ENCODE results near the gene HSFX1.

GRCh38 chrX:149804102-149804501, 30.2 kb downstream of the HSFX1 start:
- TF ChIP-seq CTCF (conservative IDR thresholded peaks at IDR 0.05 in 1 of 2, IDR thresholded peaks at IDR 0.05 in 1 of 2; ENCODE audit: low read depth in 1 of 2, low read length in 2 of 2) (no peak), EZH2 (IDR thresholded peaks at IDR 0.05; ENCODE audit: low read length, missing control alignments) (no peak)
